Heart left ventricle (tissue), 16 donors: Measurements from ENCODE around the gene TSC1. TPM values are rescaled to one million over a fixed set of nuclear protein-coding genes. Genes with fewer than 3 reads are reported as not detected.

Experiments
- ATAC-seq, 4 donors: fragments of 200-7000 bp; cut with Tn5 transposase; one replicate each; pipeline ENCODE4 v1.9.1; 2020 to 2022; ENCODE audit warnings: moderate library complexity in 4 of 4, mild to moderate bottlenecking in 3 of 4, moderate number of reproducible peaks in 1 of 4
- DNase-seq, 5 donors: peaks; one replicate each; pipeline ENCODE4 v3.0.0-alpha.2; 2020
- H3K27ac ChIP-seq, 12 donors: fragments of 200-600 bp; sonication (generic) in 4 of 12; one replicate each; pipeline versions ENCODE4 v1.5.0 to v1.8.0; 2016 to 2022; ENCODE audit warnings: mild to moderate bottlenecking in 2 of 12
- H3K27me3 ChIP-seq, 9 donors: fragments of 200-600 bp; sonication (generic) in 2 of 9; one replicate each; pipeline versions ENCODE4 v1.5.1 to v1.8.0; 2016 to 2022; ENCODE audit warnings: mild to moderate bottlenecking in 3 of 9
- H3K36me3 ChIP-seq, 9 donors: fragments of 200-600 bp; sonication (generic) in 2 of 9; one replicate each; pipeline versions ENCODE4 v1.5.0 to v1.8.0; 2018 to 2022; ENCODE audit warnings: mild to moderate bottlenecking in 2 of 9
- H3K4me1 ChIP-seq, 12 donors: fragments of 200-600 bp; sonication (generic) in 4 of 12; one replicate each; pipeline versions ENCODE4 v1.5.0 to v1.8.0; 2016 to 2022; ENCODE audit warnings: mild to moderate bottlenecking in 3 of 12
- H3K4me3 ChIP-seq, 12 donors: fragments of 200-600 bp; sonication (generic) in 4 of 12; one replicate each; pipeline versions ENCODE4 v1.5.0 to v1.8.0; 2017 to 2022; ENCODE audit warnings: mild to moderate bottlenecking in 9 of 12, moderate library complexity in 4 of 12
- H3K9me3 ChIP-seq, 12 donors: fragments of 200-600 bp; sonication (generic) in 4 of 12; one replicate each; pipeline versions ENCODE4 v1.5.0 to v1.8.0; 2016 to 2022; ENCODE audit warnings: mild to moderate bottlenecking in 1 of 12
- POLR2A ChIP-seq, 2 donors: fragments of 450-650 bp; IDR thresholded peaks; one replicate each; pipeline ENCODE4 v1.6.1; 2017; ENCODE audit warnings: antibody characterized with exemption in 2 of 2, mild to moderate bottlenecking in 2 of 2, moderate library complexity in 2 of 2
- WGBS, 4 donors: extraction: QIAGEN DNeasy Blood & Tissue Kit in 2 of 4; methylation state at CpG; one replicate each; pipeline versions ENCODE4 v1.1.5 to v1.1.7; 2013 to 2018; 5-methylcytosine and 5-hydroxymethylcytosine counted together
- intact Hi-C, 10 donors: fragments of 100-400 bp; cut with DNase I; formaldehyde crosslinking; loops; one replicate each; pipeline versions ENCODE4 v1.11.1 to v1.14.2; 2022
- polyA plus RNA-seq, 2 donors: library from polyadenylated mRNA; stranded (reverse); fragments of 200-250 nt; gene quantifications; one replicate each; pipeline ENCODE4 v1.2.3, GENCODE V29; 2013
- total RNA-seq, 9 donors: library from RNA; depleted of rRNA in 2 of 9; stranded (reverse); fragments of >200 nt in 2 of 9; fragmentation: NEBNext Ultra II Directional in 3 of 9; extraction: Animal tissue kit (Norgen Biotek cat#: 25700) in 3 of 9; gene quantifications; one replicate each; pipeline versions ENCODE4 v1.1.0 to v1.2.4, GENCODE V29; 2016 to 2023
- TF ChIP-seq, protein P1 (sequence below), 12 donors: fragments of 200-600 bp; sonication (generic) in 4 of 12; IDR thresholded peaks; one replicate each; pipeline versions ENCODE4 v1.5.0 to v1.8.0; 2018 to 2022; ENCODE audit warnings: antibody characterized with exemption in 12 of 12, mild to moderate bottlenecking in 5 of 12
- donor health status: ischemic (EF 13 %, LVEDD 7.1; RV severe dilation, severe dysfunction).
- donor health status: healthy with polysubstance abuse.
- donor health status: DM: no; HTN: yes; CAD: no.
- donor health status: DM: no; HTN: no; CAD: no.
- donor health status: ischemic (EF 25% LVEDD 6.9; RV normal size, moderate dysfunction).
- donor health status: ischemic (EF 25% LVEDD 5.7; RV mildly dilated, moderate dysfunction).
- donor health status: healthy.
- donor health status: DM: yes; HTN: yes; CAD: no.
- donor health status: ischemic (EF 35%, LVEDD 5.7; RV mildly dilated, moderate dysfunction).
- donor health status: nonischemic (EF 11% LVEDD 7.7; RV severe dilation, severe dysfunction).
- donor health status: DM: yes; HTN: yes; CAD: no.
- donor health status: PGD.
- donor health status: ischemic (EF 29% LVEDD 5.4; RV normal size, mild dysfunction).
- donor health status: nonischemic (EF 23%, LVEDD 6.1; RV moderate dilation, normal function).

The TSC1 gene
- total and polyA plus RNA-seq, 11 donors: 16.2 to 87.6 (median 52.9) TPM

DNA sequence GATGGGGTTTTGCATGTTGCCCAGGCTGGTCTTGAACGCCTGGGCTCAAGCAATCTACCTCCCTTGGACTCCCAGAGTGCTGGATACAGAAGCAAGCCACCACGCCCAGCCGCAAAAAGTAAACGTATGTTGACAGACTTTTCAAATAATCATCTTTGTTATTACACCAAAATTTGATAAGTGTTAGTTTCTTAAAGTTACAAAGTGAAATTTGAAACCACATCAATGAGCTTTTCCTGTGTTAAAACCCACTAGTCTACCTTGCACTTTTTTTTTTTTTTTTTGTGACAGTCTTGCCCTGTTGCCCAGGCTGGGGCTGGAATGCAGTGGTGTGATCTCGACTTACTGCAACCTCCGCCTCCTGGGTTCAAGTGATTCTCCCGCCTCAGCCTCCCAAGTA lies 35.8 kb downstream of the TSC1 start:
- Histone ChIP-seq H3K4me1 (peaks cover 0 to 12% (median 0%) of the 10 kb centered on the region in 12 donors), H3K27me3 (no peaks in the 10 kb centered on the region), H3K4me3 (no peak overlapping the region), H3K9me3 (no peaks in the 10 kb centered on the region), H3K36me3 (peaks cover 0 to 100% (median 79%) of the 10 kb centered on the region in 9 donors), H3K27ac (no peak overlapping the region)
- no peak for ATAC-seq
- 91 to 96% (median 92%) methylated on average over 7 of the region's 7 CpGs for WGBS, 4 donors
- intact Hi-C loops: loop anchor here in 1 of 10 donors (10.0 kb wide), 1 partner anchor 66 kb away; the partner anchor contains the start of gene GFI1B
- DNase-seq: no peak
- TF ChIP-seq, protein P1, sequence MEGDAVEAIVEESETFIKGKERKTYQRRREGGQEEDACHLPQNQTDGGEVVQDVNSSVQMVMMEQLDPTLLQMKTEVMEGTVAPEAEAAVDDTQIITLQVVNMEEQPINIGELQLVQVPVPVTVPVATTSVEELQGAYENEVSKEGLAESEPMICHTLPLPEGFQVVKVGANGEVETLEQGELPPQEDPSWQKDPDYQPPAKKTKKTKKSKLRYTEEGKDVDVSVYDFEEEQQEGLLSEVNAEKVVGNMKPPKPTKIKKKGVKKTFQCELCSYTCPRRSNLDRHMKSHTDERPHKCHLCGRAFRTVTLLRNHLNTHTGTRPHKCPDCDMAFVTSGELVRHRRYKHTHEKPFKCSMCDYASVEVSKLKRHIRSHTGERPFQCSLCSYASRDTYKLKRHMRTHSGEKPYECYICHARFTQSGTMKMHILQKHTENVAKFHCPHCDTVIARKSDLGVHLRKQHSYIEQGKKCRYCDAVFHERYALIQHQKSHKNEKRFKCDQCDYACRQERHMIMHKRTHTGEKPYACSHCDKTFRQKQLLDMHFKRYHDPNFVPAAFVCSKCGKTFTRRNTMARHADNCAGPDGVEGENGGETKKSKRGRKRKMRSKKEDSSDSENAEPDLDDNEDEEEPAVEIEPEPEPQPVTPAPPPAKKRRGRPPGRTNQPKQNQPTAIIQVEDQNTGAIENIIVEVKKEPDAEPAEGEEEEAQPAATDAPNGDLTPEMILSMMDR (IDR thresholded peaks at IDR 0.05): no peak
- no peak for TF ChIP-seq POLR2A (IDR thresholded peaks at IDR 0.05)

GRCh38 chr9:132905726-132906125 lies 38.7 kb downstream of the TSC1 start:
- Histone ChIP-seq H3K27me3 (no peaks in the 10 kb centered on the region), H3K27ac (no peak overlapping the region), H3K4me3 (no peak overlapping the region), H3K4me1 (peaks cover 0 to 15% (median 0%) of the 10 kb centered on the region in 12 donors), H3K36me3 (peaks cover 0 to 100% (median 88%) of the 10 kb centered on the region in 9 donors), H3K9me3 (no peaks in the 10 kb centered on the region)
- no peak for ATAC-seq
- WGBS, 4 donors: 93 to 95% (median 93%) methylated on average over 12 of the region's 12 CpGs
- no peak for DNase-seq
- intact Hi-C loops: loop anchor here in 1 of 10 donors (10.0 kb wide), 1 partner anchor 69 kb away; the partner anchor contains the start of gene GFI1B
- TF ChIP-seq, protein P1 (IDR thresholded peaks at IDR 0.05): no peak
- TF ChIP-seq POLR2A (IDR thresholded peaks at IDR 0.05): no peak

- no peak overlapping the region for H3K27ac ChIP-seq
- ATAC-seq: no peak
- DNase-seq: no peak
- WGBS, 4 donors: 80 to 86% (median 83%) methylated on average over 13 of the region's 13 CpGs
- H3K27me3 ChIP-seq: no peaks in the 10 kb centered on the region
- no peaks in the 10 kb centered on the region for H3K9me3 ChIP-seq
- TF ChIP-seq, protein P1 (IDR thresholded peaks at IDR 0.05): no peak
- intact Hi-C loops: loop anchor here in 2 of 10 donors (5.0 to 10.0 kb wide), 3 partner anchors 68 to 102 kb away; partner anchors contain the start of gene GFI1B (in 1 of the 2)
- peaks cover 0 to 100% (median 88%) of the 10 kb centered on the region in 9 donors for H3K36me3 ChIP-seq
- H3K4me3 ChIP-seq: no peak overlapping the region
- peaks cover 0 to 15% (median 0%) of the 10 kb centered on the region in 12 donors for H3K4me1 ChIP-seq
These were observed 40.6 kb downstream of the TSC1 start for GRCh38 chr9:132903574-132904492.
